GM12878 (cell line): ENCODE measurements around the gene KTN1. TPM values are rescaled to one million over a fixed set of nuclear protein-coding genes. Genes with fewer than 3 reads are reported as not detected.

Experiments used
- ATAC-seq: fragments of 200-7000 bp; cut with Tn5 transposase; 3 replicates; pipeline ENCODE4 v1.9.1; 2020; ENCODE audit warnings: mild to moderate bottlenecking, moderate library complexity
- BruUV-seq: library from RNA; stranded (reverse); fragments of 400-500 nt; replicated peaks from 2 replicates; lab custom pipeline; 2021; lab: Mats Ljungman, UMichigan
- CTCF ChIA-PET: fragments of 300-600 bp; sonication (Branson Sonifier 250); formaldehyde crosslinking; extraction: SDS; loops from one replicate; lab custom pipeline; 2021; ENCODE audit warnings: inconsistent platforms; lab: Yijun Ruan, JAX
- POLR2A ChIA-PET: fragments of 350-600 bp; formaldehyde crosslinking; extraction: SDS; loops from one replicate; lab custom pipeline; 2021; ENCODE audit warnings: inconsistent platforms; lab: Charles Lee
- RAD21 ChIA-PET: fragments of 300-600 bp; sonication (Branson Sonifier 250); formaldehyde crosslinking; loops from one replicate; lab custom pipeline; 2023; ENCODE audit warnings: antibody characterized with exemption; ENCODE audit not compliant: unreplicated experiment; lab: Charles Lee
- SMC1A ChIA-PET: fragments of 300-600 bp; sonication (Branson Sonifier 250); formaldehyde crosslinking; loops from one replicate; lab custom pipeline; 2023; ENCODE audit not compliant: unreplicated experiment, uncharacterized antibody; lab: Charles Lee
- DNase-seq: peaks from one replicate; pipeline ENCODE4 v3.0.0-alpha.2; 2011; ENCODE audit warnings: low read depth, low spot score
- FAIRE-seq: peaks from 3 replicates; lab custom pipeline; 2011; peaks lifted over from hg19 to GRCh38; lab: Jason Lieb, UNC
- H2AFZ ChIP-seq: 2 replicates; pipeline ENCODE4 v1.6.0; 2011; ENCODE audit warnings: low read depth, low read length, control low read depth; ENCODE audit not compliant: control insufficient read depth
- H3K27ac ChIP-seq: 2 replicates; pipeline ENCODE4 v1.5.1; 2011; ENCODE audit warnings: control low read depth; ENCODE audit not compliant: control insufficient read depth, insufficient read depth
- H3K27me3 ChIP-seq, 2 experiments: replicated peaks in 1 of 2; 2 replicates each; pipeline versions ENCODE4 v1.6.0 to v1.6.1; 2011; ENCODE audit warnings: low read length in 1 of 2; ENCODE audit not compliant: control insufficient read depth in 2 of 2, insufficient read depth in 2 of 2
- H3K36me3 ChIP-seq, 2 experiments: 2 replicates each; pipeline ENCODE4 v1.5.1; 2011; ENCODE audit warnings: low read length in 1 of 2; ENCODE audit not compliant: control insufficient read depth in 2 of 2, insufficient read depth in 2 of 2
- H3K4me1 ChIP-seq: 2 replicates; pipeline ENCODE4 v1.6.1; 2011; ENCODE audit warnings: mild to moderate bottlenecking, low read length, moderate library complexity, mixed read lengths; ENCODE audit not compliant: control insufficient read depth, insufficient read depth
- H3K4me2 ChIP-seq: 2 replicates; pipeline ENCODE4 v1.6.0; 2011; ENCODE audit warnings: control low read depth; ENCODE audit not compliant: control insufficient read depth, insufficient read depth
- H3K4me3 ChIP-seq: fragments of 200-600 bp; sonication (generic); 2 replicates; pipeline ENCODE4 v1.5.1; 2016
- H3K79me2 ChIP-seq: 2 replicates; pipeline ENCODE4 v1.6.0; 2011; ENCODE audit warnings: low read length; ENCODE audit not compliant: control insufficient read depth, insufficient read depth
- H3K9ac ChIP-seq: 2 replicates; pipeline ENCODE4 v1.8.0; 2011; ENCODE audit warnings: low read length, control low read depth, mixed read lengths; ENCODE audit not compliant: control insufficient read depth, insufficient read depth
- H3K9me3 ChIP-seq: replicated peaks from 3 replicates; pipeline ENCODE4 v1.5.1; 2011; ENCODE audit warnings: mild to moderate bottlenecking, low read length; ENCODE audit not compliant: control insufficient read depth, insufficient read depth
- H4K20me1 ChIP-seq: 2 replicates; pipeline ENCODE4 v1.6.0; 2011; ENCODE audit not compliant: control insufficient read depth, insufficient read depth
- BACH1 ChIP-seq: fragments of 450-650 bp; IDR thresholded peaks from 2 replicates; pipeline ENCODE4 v1.6.1; 2017; ENCODE audit warnings: mild to moderate bottlenecking, borderline replicate concordance
- E2F4 ChIP-seq: IDR thresholded peaks from 2 replicates; pipeline ENCODE4 v1.6.1; 2012; ENCODE audit warnings: low read depth, low read length, improper control_type of control experiment
- ELK1 ChIP-seq: IDR thresholded peaks from 2 replicates; pipeline ENCODE4 v1.6.1; 2012; ENCODE audit warnings: low read depth, low read length, improper control_type of control experiment
- EP300 ChIP-seq, 2 experiments: fragments of 150-350 bp in 1 of 2; IDR thresholded peaks; 2 replicates each; pipeline ENCODE4 v1.6.1; 2011 to 2012; ENCODE audit warnings: low read depth in 2 of 2, low read length in 2 of 2, borderline replicate concordance in 1 of 2, improper control_type of control experiment in 1 of 2, inconsistent platforms in 1 of 2; ENCODE audit not compliant: control insufficient read depth in 1 of 2
- JUNB ChIP-seq: IDR thresholded peaks from 2 replicates; pipeline ENCODE4 v1.6.1; 2016; ENCODE audit warnings: antibody characterized with exemption, mild to moderate bottlenecking
- MTA3 ChIP-seq: IDR thresholded peaks from 2 replicates; pipeline ENCODE4 v1.6.1; 2012; ENCODE audit warnings: low read length, inconsistent platforms, borderline replicate concordance
- NRF1 ChIP-seq: conservative IDR thresholded peaks from 2 replicates; pipeline ENCODE4 v1.6.1; 2011; ENCODE audit warnings: mild to moderate bottlenecking, low read depth, low read length, improper control_type of control experiment
- RCOR1 ChIP-seq: conservative IDR thresholded peaks from 2 replicates; pipeline ENCODE4 v1.6.1; 2012; ENCODE audit warnings: low read depth, low read length, improper control_type of control experiment
- SIN3A ChIP-seq: IDR thresholded peaks from 2 replicates; pipeline ENCODE4 v1.6.1; 2012; ENCODE audit warnings: low read depth, low read length, improper control_type of control experiment
- SIX5 ChIP-seq: IDR thresholded peaks from 2 replicates; pipeline ENCODE4 v1.6.1; 2011; ENCODE audit warnings: mild to moderate bottlenecking, low read depth, low read length, moderate library complexity; ENCODE audit not compliant: severe bottlenecking
- YBX1 ChIP-seq: fragments of 450-650 bp; IDR thresholded peaks from 2 replicates; pipeline ENCODE4 v1.6.1; 2016; ENCODE audit warnings: antibody characterized with exemption
- ZBTB11 ChIP-seq: fragments of 450-650 bp; formaldehyde crosslinking; IDR thresholded peaks from 2 replicates; pipeline ENCODE4 v1.5.0; 2022; ENCODE audit warnings: mild to moderate bottlenecking, missing genetic modification characterization
- ZNF24 ChIP-seq: fragments of 450-650 bp; IDR thresholded peaks from 2 replicates; pipeline ENCODE4 v1.6.1; 2017; ENCODE audit warnings: antibody characterized with exemption, mild to moderate bottlenecking
- ZNF592 ChIP-seq: fragments of 450-650 bp; IDR thresholded peaks from 2 replicates; pipeline ENCODE4 v1.6.1; 2017; ENCODE audit warnings: mild to moderate bottlenecking, moderate library complexity
- WGBS: methylation state at CpG from one replicate; pipeline ENCODE4 v1.1.6; 2016; ENCODE audit warnings: low lambda C conversion rate; ENCODE audit not compliant: insufficient replicate concordance, insufficient coverage; ENCODE audit errors: missing lambda C conversion rate; 5-methylcytosine and 5-hydroxymethylcytosine counted together
- in situ Hi-C: fragments of 300-500 bp; cut with MboI; formaldehyde crosslinking; loops from 9 replicates; pipeline ENCODE4 v1.14.3; 2018; ENCODE audit warnings: mixed read lengths
- intact Hi-C: fragments of 100-400 bp; cut with micrococcal nuclease; formaldehyde crosslinking; loops from one replicate; pipeline ENCODE4 v1.14.2; 2022; ENCODE audit not compliant: unreplicated experiment
- polyA plus RNA-seq, 11 experiments: library from polyadenylated mRNA; depleted of rRNA in 4 of 11; unstranded in 6 of 11; stranded (reverse) in 5 of 11; fragments of >200 nt; fragmentation: Nextera tagmentation in 4 of 11; fragmentation: Illumina TruSeq in 1 of 11; extraction: Ambion mirVana in 4 of 11; extraction: Trizol in 1 of 11; gene quantifications; 1 replicate in 1 of 11; 2 replicates in 10 of 11; pipeline versions ENCODE4 v1.2.1 to v1.2.3, GENCODE V29; 2011 to 2016; ENCODE audit warnings: inconsistent platforms in 2 of 11, missing spikeins in 2 of 11, low read depth in 1 of 11
- total RNA-seq, 4 experiments: library from RNA; depleted of rRNA in 3 of 4; stranded (reverse); fragments of >200 nt in 3 of 4; fragmentation: Illumina TruSeq in 1 of 4; extraction: Trizol in 1 of 4; gene quantifications; 2 replicates each; pipeline versions ENCODE4 v1.2.1 to v1.2.3, GENCODE V29; 2013 to 2021

The KTN1 gene
- total and polyA plus RNA-seq, 10 of the 15 experiments (the other 5 are each of a cell fraction or from before 2014, with no cell fraction given) = 50.6 to 154 (median 84.2) TPM

- Histone ChIP-seq H3K27me3 (no peaks in the 10 kb centered on the region), H3K79me2 (no peaks in the 10 kb centered on the region), H3K4me1 (no peaks in the 10 kb centered on the region), H4K20me1 (no peaks in the 10 kb centered on the region), H3K4me2 (no peak overlapping the region), H3K36me3 (no peaks in the 10 kb centered on the region), H3K4me3 (no peak overlapping the region), H2AFZ (no peak overlapping the region), H3K9me3 (no peaks in the 10 kb centered on the region; the same call in 2 of the 3 replicates), H3K9ac (no peak overlapping the region), H3K27ac (no peak overlapping the region)
- BruUV-seq = no TSS peak
- intact Hi-C loops = no loop called here
- ChIA-PET RAD21 (no interaction called here), POLR2A (no interaction called here), SMC1A (no interaction called here), CTCF (no interaction called here)
- in situ Hi-C loops = no loop called here
- whole genome bisulfite sequencing = 79% methylated on average over 3 of the region's 3 CpGs
- ATAC-seq (no peak), FAIRE-seq (no peak), DNase-seq (no peak)
- no peak for TF ChIP-seq NRF1
- no peak for TF ChIP-seq SIX5
- no peak for TF ChIP-seq ZNF592
- no peak for TF ChIP-seq SIN3A
- TF ChIP-seq BACH1 = no peak
- no peak for TF ChIP-seq ZBTB11 (CRISPR knock-in tag)
- no peak for TF ChIP-seq YBX1
- TF ChIP-seq E2F4 = no peak
- TF ChIP-seq MTA3 = no peak
- no peak for TF ChIP-seq ELK1
- no peak for TF ChIP-seq RCOR1
- TF ChIP-seq ZNF24 = no peak
- no peak for TF ChIP-seq JUNB
- TF ChIP-seq EP300 (IDR thresholded peaks at IDR 0.05; ENCODE audit: borderline replicate concordance in 1 of 2, control insufficient read depth in 1 of 2, low read depth in 2 of 2, low read length in 2 of 2) = no peak
Observed at GRCh38 chr14:55562135-55562534, 17.9 kb upstream of the KTN1 start.
